ENCODE data around the gene SLC16A2.
"Not testable (repeated sequence)": the region's sequence is repeated elsewhere in the genome, so short reads cannot be mapped to it uniquely, and the experiment has no call there.

DNA sequence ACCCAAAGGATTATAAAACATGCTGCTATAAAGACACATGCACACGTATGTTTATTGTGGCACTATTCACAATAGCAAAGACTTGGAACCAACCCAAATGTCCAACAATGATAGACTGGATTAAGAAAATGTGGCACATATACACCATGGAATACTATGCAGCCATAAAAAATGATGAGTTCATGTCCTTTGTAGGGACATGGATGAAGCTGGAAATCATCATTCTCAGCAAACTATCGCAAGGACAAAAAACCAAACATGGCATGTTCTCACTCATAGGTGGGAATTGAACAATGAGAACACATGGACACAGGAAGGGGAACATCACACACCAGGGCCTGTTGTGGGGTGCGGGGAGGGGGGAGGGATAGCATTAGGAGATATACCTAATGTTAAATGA is 32.9 kb downstream of the SLC16A2 start:
- not testable (repeated sequence) for TF ChIP-seq SUZ12 (IDR thresholded peaks at IDR 0.05; ENCODE audit: extremely low read depth, insufficient read depth, insufficient read length); ZNF274 (IDR thresholded peaks at IDR 0.05; ENCODE audit: low read depth, low read length); YY1 (IDR thresholded peaks at IDR 0.05; ENCODE audit: insufficient read depth, insufficient read length)
